NCI-H2171 treated with DMSO at 0.1 percent for 48 hours (cell line): Measurements from ENCODE around the gene PPP1R15B.

Source experiments
- DNase-seq: peaks from one replicate; lab custom pipeline; 2025; lab: John Stamatoyannopoulos, UW

The PPP1R15B gene

GRCh38 chr1:204420039-204421004 is 8.7 kb upstream of the PPP1R15B start:
- peak; percentile 85 for DNase-seq

DNA sequence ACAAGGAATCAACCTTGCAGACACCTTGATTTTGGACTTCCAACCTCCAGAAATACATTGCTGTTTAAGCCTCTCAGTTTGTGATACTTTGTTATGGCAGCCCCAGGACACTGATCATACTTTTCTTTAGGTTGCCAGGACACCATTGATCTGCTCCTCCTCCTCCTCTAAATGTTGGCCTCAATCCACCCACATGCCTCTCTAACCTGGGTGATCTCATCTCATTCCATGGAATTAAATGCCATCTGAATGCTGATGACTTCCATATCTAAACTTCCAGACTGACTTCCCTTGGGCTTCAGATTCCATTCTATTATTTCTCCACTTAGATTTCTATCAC is 7.4 kb upstream of the PPP1R15B start:
- no peak for DNase-seq

- DNase-seq = no peak
Observed at GRCh38 chr1:204418174-204419063, 6.8 kb upstream of the PPP1R15B start.

GRCh38 chr1:204417074-204417997 is 5.7 kb upstream of the PPP1R15B start:
- no peak for DNase-seq

DNA sequence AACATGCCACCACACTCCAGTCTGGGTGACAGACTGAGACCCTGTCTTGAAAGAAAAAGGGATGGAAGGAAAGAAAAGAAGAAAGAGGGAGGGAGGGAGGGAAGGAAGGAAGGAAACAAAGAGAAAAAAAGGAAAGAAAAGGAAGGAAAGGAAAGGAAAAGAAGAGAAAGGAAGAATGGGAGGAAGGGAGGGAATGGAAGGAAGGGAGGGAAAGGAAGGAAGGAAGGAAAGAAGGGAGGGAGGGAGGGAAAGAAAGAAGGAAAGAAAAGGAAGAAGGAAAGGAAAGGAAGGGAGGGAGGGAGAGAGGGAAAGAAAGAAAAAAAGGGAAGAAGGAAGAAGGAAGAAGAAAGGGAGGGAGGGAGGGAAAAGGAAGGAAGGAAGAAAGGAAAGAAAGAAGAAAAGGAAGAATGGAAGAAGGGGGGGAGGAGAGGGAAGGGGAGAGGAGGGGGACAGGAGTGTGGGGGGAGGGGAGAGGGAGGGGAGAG is 5.0 kb upstream of the PPP1R15B start:
- DNase-seq = no peak

- DNase-seq = no peak
Observed at GRCh38 chr1:204415351-204415750, 3.7 kb upstream of the PPP1R15B start.

DNA sequence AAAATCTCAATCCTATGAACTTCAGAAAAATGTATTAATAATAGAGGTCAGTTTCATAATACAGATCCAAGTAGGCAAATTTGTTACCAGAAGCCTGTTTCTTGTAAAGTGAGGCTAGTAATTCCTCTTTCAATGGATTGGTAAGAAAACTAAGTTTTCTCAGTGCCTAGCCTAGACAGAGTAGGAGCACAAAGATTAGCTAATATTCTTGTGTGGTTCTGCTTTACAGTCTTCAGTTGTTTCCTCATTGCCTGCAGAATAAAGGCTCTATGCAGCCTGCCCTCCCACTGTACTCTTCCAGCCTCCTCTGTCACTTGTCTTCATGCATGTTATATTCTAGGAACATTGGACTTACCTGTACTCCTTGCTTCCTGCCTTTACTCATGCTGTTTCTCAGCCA is 2.4 kb upstream of the PPP1R15B start:
- no peak for DNase-seq

GRCh38 chr1:204413170-204413535 is 1.5 kb upstream of the PPP1R15B start:
- no peak for DNase-seq

- DNase-seq = peak; percentile 59
Observed at GRCh38 chr1:204410688-204411450, 748 bp downstream of the PPP1R15B start.

DNA sequence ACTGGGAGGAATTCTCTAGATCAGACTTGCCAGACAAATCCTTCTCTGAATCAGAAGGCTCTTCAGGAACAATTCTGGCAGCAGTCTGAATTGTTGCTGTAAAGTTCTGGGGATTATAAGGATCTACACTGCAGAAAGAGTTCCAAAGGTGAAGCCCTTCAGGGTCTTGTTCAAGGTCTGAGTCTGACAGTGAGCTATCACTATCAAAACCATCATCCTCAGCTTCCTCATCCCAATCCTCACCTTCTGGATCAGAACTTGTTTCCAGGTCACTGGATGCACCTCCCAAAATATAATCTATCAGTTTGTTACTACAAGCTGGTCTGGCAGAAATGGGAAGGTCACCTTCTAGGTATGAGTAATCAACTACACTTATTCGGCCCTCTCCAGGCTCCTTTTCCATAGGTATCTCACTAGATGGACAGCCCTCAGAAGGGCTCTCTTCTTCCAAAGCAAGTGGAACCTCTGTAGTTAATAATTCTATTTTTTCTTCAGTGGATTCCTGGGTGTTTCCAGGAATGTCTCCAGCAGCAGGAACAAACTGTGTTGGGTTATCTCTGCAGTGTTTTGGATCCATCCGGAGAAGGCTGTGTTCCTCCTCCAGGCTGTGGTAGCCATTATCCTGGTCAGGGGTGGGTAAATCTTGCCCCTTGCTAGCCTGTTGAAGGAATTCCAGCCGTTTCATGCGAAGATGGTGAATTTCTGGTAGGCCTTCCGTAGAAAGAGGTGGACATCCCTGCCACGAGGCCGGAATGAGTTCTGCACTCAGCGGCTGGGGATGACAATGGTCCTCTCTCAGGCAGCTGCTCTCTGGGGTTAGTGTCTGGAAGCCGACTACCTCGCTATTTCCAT is 1.6 kb downstream of the PPP1R15B start:
- DNase-seq = no peak

- no peak for DNase-seq
Observed at GRCh38 chr1:204409123-204409522, 2.5 kb downstream of the PPP1R15B start.

- DNase-seq = no peak
Observed at GRCh38 chr1:204408602-204409001, 3.0 kb downstream of the PPP1R15B start.

- peak; percentile 74 for DNase-seq
Observed at GRCh38 chr1:204408074-204408507, 3.5 kb downstream of the PPP1R15B start.

GRCh38 chr1:204407295-204407971 is 4.2 kb downstream of the PPP1R15B start:
- DNase-seq = no peak

- no peak for DNase-seq
Observed at GRCh38 chr1:204406621-204407020, 5.0 kb downstream of the PPP1R15B start.

- no peak for DNase-seq
Observed at GRCh38 chr1:204405988-204406387, 5.6 kb downstream of the PPP1R15B start.

- no peak for DNase-seq
Observed at GRCh38 chr1:204404629-204405028, 7.0 kb downstream of the PPP1R15B start.

- no peak for DNase-seq
Observed at GRCh38 chr1:204402391-204402790, 9.2 kb downstream of the PPP1R15B start.

- no peak for DNase-seq
Observed at GRCh38 chr1:204401730-204402129, 9.9 kb downstream of the PPP1R15B start.
